Bronchial epithelial cell (primary cell): ENCODE measurements around the gene DCBLD2. TPM values are rescaled to one million over a fixed set of nuclear protein-coding genes. Genes with fewer than 3 reads are reported as not detected.

ENCODE experiments used
- DNase-seq: peaks from one replicate; pipeline ENCODE4 v3.0.0-alpha.2; 2010; ENCODE audit warnings: low read depth
- FAIRE-seq: peaks from 2 replicates; lab custom pipeline; 2011; peaks lifted over from hg19 to GRCh38; lab: Jason Lieb, UNC
- H3K27me3 ChIP-seq: 2 replicates; pipeline ENCODE4 v1.5.1; 2011; ENCODE audit warnings: low read length; ENCODE audit not compliant: control insufficient read depth, insufficient read depth
- H3K36me3 ChIP-seq: 2 replicates; pipeline ENCODE4 v1.5.1; 2011; ENCODE audit warnings: low read length; ENCODE audit not compliant: control insufficient read depth, insufficient read depth
- H3K4me3 ChIP-seq: 2 replicates; pipeline ENCODE4 v1.5.1; 2011; ENCODE audit warnings: mild to moderate bottlenecking, low read depth, low read length, control low read depth
- total RNA-seq: library from RNA; depleted of rRNA; stranded (reverse); fragments of >200 nt; gene quantifications from 2 replicates; pipeline ENCODE4 v1.2.1, GENCODE V29; 2014
- TF ChIP-seq, protein P1 (sequence below): IDR thresholded peaks from 2 replicates; pipeline ENCODE4 v1.5.1; 2011; ENCODE audit warnings: mild to moderate bottlenecking, moderate library complexity, low read length, control low read depth, inconsistent platforms; ENCODE audit not compliant: insufficient read depth, severe bottlenecking

The DCBLD2 gene
- total RNA-seq, 1 donor from 2014 or later: 96.1 TPM

DNA sequence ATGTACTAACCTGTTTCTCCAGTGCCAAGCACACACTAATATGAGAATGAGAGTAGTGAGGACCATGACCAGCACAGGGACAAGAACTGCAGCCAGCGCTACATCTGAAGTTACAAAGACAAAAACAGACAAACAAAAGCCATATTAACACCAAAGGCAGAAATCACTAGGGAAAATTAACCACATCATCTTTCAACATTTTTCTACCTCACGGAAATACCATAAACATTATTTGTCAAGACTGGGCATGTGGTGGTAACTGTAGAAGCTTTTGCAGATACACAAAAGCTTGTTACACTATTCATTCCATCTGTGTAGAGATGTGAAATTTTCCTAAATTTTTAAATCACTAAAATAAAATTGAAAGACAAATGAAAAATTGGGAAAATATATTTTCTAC lies 93.4 kb downstream of the DCBLD2 start:
- no peaks in the 10 kb centered on the region for H3K27me3 ChIP-seq
- no peak for FAIRE-seq
- DNase-seq: peak; percentile 85
- TF ChIP-seq, protein P1, sequence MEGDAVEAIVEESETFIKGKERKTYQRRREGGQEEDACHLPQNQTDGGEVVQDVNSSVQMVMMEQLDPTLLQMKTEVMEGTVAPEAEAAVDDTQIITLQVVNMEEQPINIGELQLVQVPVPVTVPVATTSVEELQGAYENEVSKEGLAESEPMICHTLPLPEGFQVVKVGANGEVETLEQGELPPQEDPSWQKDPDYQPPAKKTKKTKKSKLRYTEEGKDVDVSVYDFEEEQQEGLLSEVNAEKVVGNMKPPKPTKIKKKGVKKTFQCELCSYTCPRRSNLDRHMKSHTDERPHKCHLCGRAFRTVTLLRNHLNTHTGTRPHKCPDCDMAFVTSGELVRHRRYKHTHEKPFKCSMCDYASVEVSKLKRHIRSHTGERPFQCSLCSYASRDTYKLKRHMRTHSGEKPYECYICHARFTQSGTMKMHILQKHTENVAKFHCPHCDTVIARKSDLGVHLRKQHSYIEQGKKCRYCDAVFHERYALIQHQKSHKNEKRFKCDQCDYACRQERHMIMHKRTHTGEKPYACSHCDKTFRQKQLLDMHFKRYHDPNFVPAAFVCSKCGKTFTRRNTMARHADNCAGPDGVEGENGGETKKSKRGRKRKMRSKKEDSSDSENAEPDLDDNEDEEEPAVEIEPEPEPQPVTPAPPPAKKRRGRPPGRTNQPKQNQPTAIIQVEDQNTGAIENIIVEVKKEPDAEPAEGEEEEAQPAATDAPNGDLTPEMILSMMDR: no peak
- peaks cover 4% of the 10 kb centered on the region for H3K36me3 ChIP-seq
- no peak overlapping the region for H3K4me3 ChIP-seq

DNA sequence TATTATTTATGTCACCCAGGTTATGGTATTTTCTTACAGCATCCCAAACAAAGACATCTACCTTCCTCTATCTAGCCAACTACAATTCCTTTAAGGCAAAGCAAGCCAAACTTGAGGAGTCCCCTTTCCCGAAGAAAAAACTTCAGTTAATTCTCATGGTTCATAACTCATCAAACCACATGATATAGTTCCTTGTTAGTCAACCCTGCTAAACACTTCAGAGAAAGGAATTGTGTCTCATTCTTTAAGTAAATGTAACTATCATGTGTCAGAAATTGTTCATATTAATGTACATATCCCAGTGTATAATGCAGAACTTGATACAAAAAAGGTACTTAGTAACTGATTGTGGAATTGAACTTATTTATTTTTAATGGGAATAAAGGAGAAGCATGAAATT lies 93.9 kb downstream of the DCBLD2 start:
- DNase-seq (peak; percentile 94), FAIRE-seq (no peak)
- Histone ChIP-seq H3K4me3 (no peak overlapping the region), H3K27me3 (no peaks in the 10 kb centered on the region), H3K36me3 (peaks cover 4% of the 10 kb centered on the region)
- TF ChIP-seq, protein P1: no peak

DNA sequence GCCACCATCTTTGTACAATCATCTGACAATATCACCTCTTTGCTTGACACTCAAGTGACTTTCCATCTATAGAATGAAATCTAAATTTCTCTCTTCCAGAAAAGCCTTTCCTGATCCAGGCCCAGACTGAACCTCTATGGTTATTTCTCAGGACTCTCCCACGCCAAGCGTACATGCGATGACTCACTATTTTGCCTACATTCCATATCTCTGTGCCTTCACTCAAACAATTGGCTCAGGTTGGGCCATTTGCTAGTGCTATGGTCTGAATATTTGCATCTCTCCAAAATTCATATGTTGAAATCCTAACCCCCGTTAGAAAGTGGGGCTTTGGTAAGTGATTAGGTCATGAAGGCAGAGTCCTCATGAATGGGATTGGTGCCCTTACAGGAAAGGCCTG lies 94.5 kb downstream of the DCBLD2 start:
- TF ChIP-seq, protein P1: no peak
- Histone ChIP-seq H3K36me3 (peaks cover 4% of the 10 kb centered on the region), H3K27me3 (no peaks in the 10 kb centered on the region), H3K4me3 (no peak overlapping the region)
- DNase-seq (peak; percentile 88), FAIRE-seq (no peak)

DNA sequence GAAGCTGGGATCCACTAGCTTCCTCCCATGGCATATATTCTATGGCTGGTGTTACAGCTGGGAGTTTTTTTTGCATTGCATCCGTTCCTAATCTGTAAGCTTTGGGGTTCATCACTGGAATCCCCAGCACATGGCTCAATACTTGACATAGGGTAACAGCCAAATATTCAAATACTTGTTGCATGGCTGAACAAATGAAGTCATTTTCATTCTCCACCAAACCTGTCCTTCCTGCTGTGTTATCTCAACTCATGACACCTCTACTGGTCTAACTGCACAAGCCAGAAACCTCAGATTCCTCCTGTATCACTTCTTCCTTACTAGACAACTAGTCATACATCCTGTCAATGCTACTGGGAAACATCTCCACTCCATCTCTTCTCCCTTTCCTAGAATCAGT lies 95.0 kb downstream of the DCBLD2 start:
- no peaks in the 10 kb centered on the region for H3K27me3 ChIP-seq
- H3K4me3 ChIP-seq: no peak overlapping the region
- TF ChIP-seq, protein P1: no peak
- peaks cover 4% of the 10 kb centered on the region for H3K36me3 ChIP-seq
- DNase-seq (peak; percentile 95), FAIRE-seq (peak; percentile 86)

DNA sequence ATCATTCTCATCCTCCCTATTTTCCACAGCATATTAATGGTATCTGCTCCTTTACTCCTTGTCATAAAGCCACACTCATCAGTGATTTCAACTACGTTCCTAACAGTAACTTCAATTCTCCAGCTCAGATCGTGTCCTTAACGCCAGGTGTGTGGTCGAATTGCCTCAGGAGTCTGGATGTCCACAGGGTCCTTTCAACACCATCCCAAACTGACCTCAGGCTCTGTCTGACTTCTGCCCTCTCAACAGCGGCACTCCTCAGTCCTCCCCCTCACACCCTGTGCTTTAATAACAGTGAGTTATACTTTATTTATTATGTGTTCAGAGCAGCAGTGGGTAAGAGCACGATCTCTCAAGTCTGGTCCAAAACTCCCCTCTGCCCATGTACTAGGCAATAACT lies 95.9 kb downstream of the DCBLD2 start:
- DNase-seq (no peak), FAIRE-seq (no peak)
- H3K27me3 ChIP-seq: no peaks in the 10 kb centered on the region
- TF ChIP-seq, protein P1: no peak
- H3K36me3 ChIP-seq: peaks cover 4% of the 10 kb centered on the region
- H3K4me3 ChIP-seq: no peak overlapping the region

DNA sequence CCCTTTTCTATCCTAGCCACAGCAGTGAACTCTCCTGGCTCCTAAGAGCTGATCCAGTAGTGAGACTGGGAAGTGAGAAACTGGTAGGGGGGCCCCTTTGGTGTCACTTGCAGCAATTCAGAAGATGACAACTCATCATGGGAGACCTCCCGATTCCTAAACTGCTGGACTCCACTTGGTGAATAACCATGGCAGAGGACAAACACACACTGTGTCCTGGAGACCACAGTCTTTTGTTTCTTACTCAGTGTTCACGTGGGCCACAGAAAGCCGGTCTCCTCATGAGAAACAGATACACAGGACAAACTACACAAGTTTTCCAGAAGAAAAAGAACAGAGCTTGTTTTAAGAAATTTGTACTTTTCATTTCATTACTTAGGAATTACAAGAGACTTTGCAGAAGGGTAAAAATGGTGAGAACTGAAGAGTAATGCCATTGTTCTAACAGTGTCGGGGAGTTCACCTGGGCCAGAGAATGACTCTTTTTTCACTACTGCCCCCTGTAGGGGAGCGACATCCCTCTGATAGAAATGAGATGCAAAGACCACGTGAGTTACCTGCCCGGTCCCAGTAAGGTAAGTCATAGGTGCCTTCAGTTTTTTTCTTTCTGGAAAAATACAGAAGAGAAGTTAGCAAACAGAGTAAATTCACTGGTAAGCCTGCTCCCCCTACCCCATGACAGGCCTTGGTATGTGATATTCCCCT lies 100.3 kb downstream of the DCBLD2 start:
- TF ChIP-seq, protein P1: no peak
- FAIRE-seq (no peak), DNase-seq (no peak)
- Histone ChIP-seq H3K36me3 (peaks cover 3% of the 10 kb centered on the region), H3K27me3 (no peaks in the 10 kb centered on the region), H3K4me3 (no peak overlapping the region)
